NT2/D1 (cell line): ENCODE measurements around the gene ADD2.

Experiments
- SUZ12 ChIP-seq: IDR thresholded peaks from 2 replicates; pipeline ENCODE4 v1.6.1; 2011; ENCODE audit not compliant: insufficient read length, insufficient read depth; ENCODE audit errors: extremely low read depth
- YY1 ChIP-seq: IDR thresholded peaks from 2 replicates; pipeline ENCODE4 v1.6.1; 2011; ENCODE audit not compliant: insufficient read length, insufficient read depth
- ZNF274 ChIP-seq: IDR thresholded peaks from 2 replicates; pipeline ENCODE4 v1.6.1; 2011; ENCODE audit warnings: mild to moderate bottlenecking, low read depth, low read length

- TF ChIP-seq ZNF274, result no peak
- TF ChIP-seq YY1, result no peak
- no peak for TF ChIP-seq SUZ12
Measured at GRCh38 chr2:70711191-70711590, 56.8 kb downstream of the ADD2 start.
